Measurements from ENCODE around the gene SLC6A11.

Gene SLC6A11

GRCh38 chr3:10816019-10816862 lies at the start of gene SLC6A11:
SLC6A11 (plus strand) TSS chr3:10816228; CDS start chr3:10816266, 38 bp downstream.
- DNase-seq (ENCODE audit: insufficient read length, low spot score) (no peak), FAIRE-seq (no peak)
- no peak for TF ChIP-seq CTCF (IDR thresholded peaks at IDR 0.05; ENCODE audit: insufficient read depth, missing control alignments)

GRCh38 chr3:10768708-10769394 lies 47.2 kb upstream of the SLC6A11 start:
- DNase-seq (ENCODE audit: insufficient read length, low spot score) (no peak), FAIRE-seq (no peak)
- no peak for TF ChIP-seq CTCF (IDR thresholded peaks at IDR 0.05; ENCODE audit: insufficient read depth, missing control alignments)

- TF ChIP-seq CTCF (IDR thresholded peaks at IDR 0.05; ENCODE audit: insufficient read depth, missing control alignments), result no peak
- no peak for FAIRE-seq
- no peak for DNase-seq (ENCODE audit: insufficient read length, low spot score)
These were observed 45.5 kb upstream of the SLC6A11 start for GRCh38 chr3:10770547-10770946.

- FAIRE-seq, result no peak
- no peak for TF ChIP-seq CTCF (IDR thresholded peaks at IDR 0.05; ENCODE audit: insufficient read depth, missing control alignments)
- DNase-seq (ENCODE audit: insufficient read length, low spot score), result no peak
These were observed 45.0 kb upstream of the SLC6A11 start for GRCh38 chr3:10770981-10771380.

- no peak for DNase-seq (ENCODE audit: insufficient read length, low spot score)
- TF ChIP-seq CTCF (IDR thresholded peaks at IDR 0.05; ENCODE audit: insufficient read depth, missing control alignments), result no peak
- FAIRE-seq, result no peak
These were observed 44.4 kb upstream of the SLC6A11 start for GRCh38 chr3:10771486-10772270.

- FAIRE-seq, result no peak
- DNase-seq (ENCODE audit: insufficient read length, low spot score), result no peak
These were observed 43.5 kb upstream of the SLC6A11 start for GRCh38 chr3:10772271-10773161.

More at GRCh38 chr3:10772271-10773161, 43.5 kb upstream of the SLC6A11 start:
- peak; percentile 15 for TF ChIP-seq CTCF (IDR thresholded peaks at IDR 0.05; ENCODE audit: insufficient read depth, missing control alignments)

Measured in D721Med (cell line).